ENCODE results near the gene NDUFB11. TPM values are rescaled to one million over a fixed set of nuclear protein-coding genes. Genes with fewer than 3 reads are reported as not detected.
"Not testable (repeated sequence)": the region's sequence is repeated elsewhere in the genome, so short reads cannot be mapped to it uniquely, and the experiment has no call there.

Gene NDUFB11
- total RNA-seq, 1 experiment from 2014 or later: 129 TPM

DNA sequence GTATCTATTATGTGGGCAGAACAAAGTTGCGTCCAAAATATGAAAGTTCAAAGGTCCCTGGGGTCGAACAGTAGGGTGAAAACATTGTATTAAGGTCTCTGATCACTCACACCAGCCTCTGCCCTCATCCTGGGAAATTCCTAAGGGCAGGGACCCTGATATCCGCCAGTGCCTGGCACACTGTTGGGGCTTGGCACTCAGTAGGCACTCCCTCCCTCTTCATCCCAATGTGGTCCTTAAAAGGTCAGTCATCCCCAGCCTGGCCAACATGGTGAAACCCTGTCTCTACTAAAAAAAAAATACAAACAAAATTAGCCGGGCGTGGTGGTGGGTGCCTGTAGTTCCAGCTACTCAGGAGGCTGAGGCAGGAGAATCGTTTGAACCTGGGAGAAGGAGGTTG, 6.3 kb downstream of the NDUFB11 start:
- CTCF ChIA-PET: no interaction called here
- intact Hi-C loops (cut with micrococcal nuclease; ENCODE audit: unreplicated experiment): no loop called here
- Mint-ChIP-seq H3K9me3 (ENCODE audit: unreplicated experiment) (no peaks in the 10 kb centered on the region), H3K27ac (ENCODE audit: unreplicated experiment) (no peak overlapping the region), H3K27me3 (ENCODE audit: insufficient read depth, unreplicated experiment) (no peaks in the 10 kb centered on the region), H3K4me3 (ENCODE audit: unreplicated experiment) (no peak overlapping the region), H3K4me1 (ENCODE audit: low read depth, unreplicated experiment) (peaks cover 5% of the 10 kb centered on the region), H3K36me3 (ENCODE audit: insufficient read depth, unreplicated experiment) (peaks cover 13% of the 10 kb centered on the region)
- no peak for DNase-seq
- TF ChIP-seq, protein P1, sequence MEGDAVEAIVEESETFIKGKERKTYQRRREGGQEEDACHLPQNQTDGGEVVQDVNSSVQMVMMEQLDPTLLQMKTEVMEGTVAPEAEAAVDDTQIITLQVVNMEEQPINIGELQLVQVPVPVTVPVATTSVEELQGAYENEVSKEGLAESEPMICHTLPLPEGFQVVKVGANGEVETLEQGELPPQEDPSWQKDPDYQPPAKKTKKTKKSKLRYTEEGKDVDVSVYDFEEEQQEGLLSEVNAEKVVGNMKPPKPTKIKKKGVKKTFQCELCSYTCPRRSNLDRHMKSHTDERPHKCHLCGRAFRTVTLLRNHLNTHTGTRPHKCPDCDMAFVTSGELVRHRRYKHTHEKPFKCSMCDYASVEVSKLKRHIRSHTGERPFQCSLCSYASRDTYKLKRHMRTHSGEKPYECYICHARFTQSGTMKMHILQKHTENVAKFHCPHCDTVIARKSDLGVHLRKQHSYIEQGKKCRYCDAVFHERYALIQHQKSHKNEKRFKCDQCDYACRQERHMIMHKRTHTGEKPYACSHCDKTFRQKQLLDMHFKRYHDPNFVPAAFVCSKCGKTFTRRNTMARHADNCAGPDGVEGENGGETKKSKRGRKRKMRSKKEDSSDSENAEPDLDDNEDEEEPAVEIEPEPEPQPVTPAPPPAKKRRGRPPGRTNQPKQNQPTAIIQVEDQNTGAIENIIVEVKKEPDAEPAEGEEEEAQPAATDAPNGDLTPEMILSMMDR (IDR thresholded peaks at IDR 0.05; ENCODE audit: insufficient read depth in 1 of 2, low read depth in 1 of 2, low read length in 1 of 2, severe bottlenecking in 1 of 2, unreplicated experiment in 1 of 2): no peak
- Histone ChIP-seq H3K9me3 (no peaks in the 10 kb centered on the region), H3K4me1 (no peaks in the 10 kb centered on the region), H3K27me3 (replicated peaks; ENCODE audit: control insufficient read depth, insufficient read depth, low read length) (no peaks in the 10 kb centered on the region), H3K4me3 (ENCODE audit: low read depth, low read length) (no peak overlapping the region), H3K36me3 (ENCODE audit: control insufficient read depth, insufficient read depth, low read length) (no peaks in the 10 kb centered on the region; the same call in 1 of the 2 replicates)
- BruUV-seq (replicated peaks): no TSS peak
- POLR2A ChIA-PET: no interaction called here

DNA sequence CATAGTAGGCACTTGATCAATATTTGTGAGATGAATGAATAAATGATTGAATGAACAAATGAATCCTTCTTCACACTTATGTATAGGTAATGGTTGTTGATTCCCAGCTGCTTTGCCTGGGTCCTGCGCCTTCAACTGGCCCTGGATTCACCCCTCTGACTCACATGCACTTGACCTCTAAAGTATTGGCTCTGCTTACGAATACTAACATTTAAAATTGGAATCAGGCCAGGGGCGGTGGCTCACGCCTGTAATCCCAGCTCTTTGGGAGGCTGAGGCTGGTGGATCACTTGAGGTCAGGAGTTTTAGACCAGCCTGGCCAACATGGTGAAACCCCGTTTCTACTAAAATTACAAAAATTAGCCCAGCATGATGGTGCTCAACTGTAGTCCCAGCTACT, 8.9 kb downstream of the NDUFB11 start:
- H3K9me3 ChIP-seq, DNase-seq: not testable (repeated sequence)
- CTCF ChIA-PET: interaction anchor here (0.6 kb wide), 1 partner anchor 20 kb away, joined by 4 read pairs; no protein-coding TSS in a partner anchor

DNA sequence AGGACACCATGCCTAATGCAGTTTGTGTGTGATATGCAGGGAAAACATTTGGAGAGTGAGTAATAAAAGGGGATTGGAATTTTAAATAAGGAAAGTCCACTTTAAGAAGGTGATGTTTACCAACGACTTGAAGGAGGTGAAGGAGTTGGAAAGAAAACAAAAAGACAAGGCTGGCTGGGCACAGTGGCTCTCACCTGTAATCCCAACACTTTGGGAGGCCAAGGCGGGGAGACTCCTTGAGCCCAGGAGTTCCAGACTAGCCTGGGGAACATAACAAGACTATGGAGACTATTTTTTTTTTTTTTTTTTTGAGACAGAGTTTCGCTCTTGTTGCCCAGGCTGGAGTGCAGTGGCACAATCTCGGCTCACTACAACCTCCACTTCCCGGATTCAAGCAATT, 11.0 kb downstream of the NDUFB11 start:
- TF ChIP-seq, protein P1 (IDR thresholded peaks at IDR 0.05; ENCODE audit: insufficient read depth in 1 of 2, low read depth in 1 of 2, low read length in 1 of 2, severe bottlenecking in 1 of 2, unreplicated experiment in 1 of 2): no peak
- Histone ChIP-seq H3K36me3 (ENCODE audit: control insufficient read depth, insufficient read depth, low read length) (no peaks in the 10 kb centered on the region), H3K4me3 (ENCODE audit: low read depth, low read length) (no peak overlapping the region), H3K4me1 (no peaks in the 10 kb centered on the region), H3K9me3 (no peaks in the 10 kb centered on the region), H3K27me3 (replicated peaks; ENCODE audit: control insufficient read depth, insufficient read depth, low read length) (no peaks in the 10 kb centered on the region)
- H3K27me3 Mint-ChIP-seq (ENCODE audit: insufficient read depth, unreplicated experiment): no peaks in the 10 kb centered on the region
- intact Hi-C loops (cut with micrococcal nuclease; ENCODE audit: unreplicated experiment): no loop called here
- H3K4me3 Mint-ChIP-seq (ENCODE audit: unreplicated experiment): no peak overlapping the region
- no TSS peak for BruUV-seq (replicated peaks)
- H3K9me3 Mint-ChIP-seq (ENCODE audit: unreplicated experiment): no peaks in the 10 kb centered on the region
- peaks cover 8% of the 10 kb centered on the region for H3K36me3 Mint-ChIP-seq (ENCODE audit: insufficient read depth, unreplicated experiment)
- H3K27ac Mint-ChIP-seq (ENCODE audit: unreplicated experiment): no peak overlapping the region
- no peak for DNase-seq
- POLR2A ChIA-PET: no interaction called here
- CTCF ChIA-PET: interaction anchor here (0.6 kb wide), 1 partner anchor 12 kb away, joined by 3 read pairs; the partner anchor contains the start of gene RBM10
- no peaks in the 10 kb centered on the region for H3K4me1 Mint-ChIP-seq (ENCODE audit: low read depth, unreplicated experiment)

More for the DNA sequence above, 8.9 kb downstream of the NDUFB11 start:
- H3K9me3 Mint-ChIP-seq (ENCODE audit: unreplicated experiment); POLR2A ChIA-PET; H3K36me3 Mint-ChIP-seq (ENCODE audit: insufficient read depth, unreplicated experiment); H3K4me3 Mint-ChIP-seq (ENCODE audit: unreplicated experiment); intact Hi-C loops (cut with micrococcal nuclease; ENCODE audit: unreplicated experiment); H3K27me3 Mint-ChIP-seq (ENCODE audit: insufficient read depth, unreplicated experiment); H3K4me3 ChIP-seq (ENCODE audit: low read depth, low read length); H3K36me3 ChIP-seq (ENCODE audit: control insufficient read depth, insufficient read depth, low read length); H3K27ac Mint-ChIP-seq (ENCODE audit: unreplicated experiment); H3K27me3 ChIP-seq (replicated peaks; ENCODE audit: control insufficient read depth, insufficient read depth, low read length); H3K4me1 ChIP-seq; H3K4me1 Mint-ChIP-seq (ENCODE audit: low read depth, unreplicated experiment); BruUV-seq (replicated peaks): not testable (repeated sequence)

Measured in Caco-2 (cell line).